ENCODE measurements around the gene MOV10L1. TPM values are rescaled to one million over a fixed set of nuclear protein-coding genes. Genes with fewer than 3 reads are reported as not detected.
A peak's percentile ranks its signal among the peaks of the same experiment; 100 is the strongest.
"Not testable (repeated sequence)": the region's sequence is repeated elsewhere in the genome, so short reads cannot be mapped to it uniquely, and the experiment has no call there.

The MOV10L1 gene
- total RNA-seq, 1 experiment from 2014 or later = 2.9 TPM

- DNase-seq (ENCODE audit: low spot score) = no peak
Measured at GRCh38 chr22:50157709-50158375, 68.0 kb downstream of the MOV10L1 start.

GRCh38 chr22:50160947-50161346, 71.1 kb downstream of the MOV10L1 start:
- DNase-seq (ENCODE audit: low spot score) = no peak

GRCh38 chr22:50161508-50162390, 71.9 kb downstream of the MOV10L1 start:
- no peak for DNase-seq (ENCODE audit: low spot score)

- no peak for DNase-seq (ENCODE audit: low spot score)
Measured at GRCh38 chr22:50162391-50162956, 72.7 kb downstream of the MOV10L1 start.

- DNase-seq (ENCODE audit: low spot score) = no peak
Measured at GRCh38 chr22:50165436-50166123, 75.8 kb downstream of the MOV10L1 start.

- no peak for DNase-seq (ENCODE audit: low spot score)
Measured at GRCh38 chr22:50167689-50168489, 78.1 kb downstream of the MOV10L1 start.

GRCh38 chr22:50168490-50169180, 78.8 kb downstream of the MOV10L1 start:
- not testable (repeated sequence) for DNase-seq (ENCODE audit: low spot score)

GRCh38 chr22:50169181-50169759, 79.5 kb downstream of the MOV10L1 start:
- DNase-seq (ENCODE audit: low spot score) = no peak

GRCh38 chr22:50169774-50170341, 80.1 kb downstream of the MOV10L1 start:
- DNase-seq (ENCODE audit: low spot score) = peak; percentile 37

- DNase-seq (ENCODE audit: low spot score) = no peak
Measured at GRCh38 chr22:50170453-50171318, 80.9 kb downstream of the MOV10L1 start, which contains the start of gene PANX2. Gene PANX2 (plus strand): TSS chr22:50170731. CDS start chr22:50170731, 0 bp downstream.

GRCh38 chr22:50171319-50171964, 81.6 kb downstream of the MOV10L1 start:
- DNase-seq (ENCODE audit: low spot score) = no peak

GRCh38 chr22:50171965-50172421, 82.2 kb downstream of the MOV10L1 start:
- no peak for DNase-seq (ENCODE audit: low spot score)

GRCh38 chr22:50173311-50173982, 83.6 kb downstream of the MOV10L1 start:
- DNase-seq (ENCODE audit: low spot score) = no peak

- no peak for DNase-seq (ENCODE audit: low spot score)
Measured at GRCh38 chr22:50173983-50174355, 84.2 kb downstream of the MOV10L1 start.

- DNase-seq (ENCODE audit: low spot score) = no peak
Measured at GRCh38 chr22:50174382-50175190, 84.8 kb downstream of the MOV10L1 start.

GRCh38 chr22:50175191-50175461, 85.3 kb downstream of the MOV10L1 start:
- no peak for DNase-seq (ENCODE audit: low spot score)
